C4-2B (cell line): ENCODE measurements around the gene SLCO4A1.

Experiments used
- H3K27ac ChIP-seq: fragments of 450-650 bp; 2 replicates; pipeline ENCODE4 v1.5.1; 2017
- ZFX ChIP-seq: fragments of 450-650 bp; IDR thresholded peaks from 2 replicates; pipeline ENCODE4 v1.6.1; 2017
- TF ChIP-seq, protein P1 (sequence below): fragments of 450-650 bp; conservative IDR thresholded peaks from 2 replicates; pipeline ENCODE4 v1.5.1; 2017; ENCODE audit warnings: mild to moderate bottlenecking

The SLCO4A1 gene

DNA sequence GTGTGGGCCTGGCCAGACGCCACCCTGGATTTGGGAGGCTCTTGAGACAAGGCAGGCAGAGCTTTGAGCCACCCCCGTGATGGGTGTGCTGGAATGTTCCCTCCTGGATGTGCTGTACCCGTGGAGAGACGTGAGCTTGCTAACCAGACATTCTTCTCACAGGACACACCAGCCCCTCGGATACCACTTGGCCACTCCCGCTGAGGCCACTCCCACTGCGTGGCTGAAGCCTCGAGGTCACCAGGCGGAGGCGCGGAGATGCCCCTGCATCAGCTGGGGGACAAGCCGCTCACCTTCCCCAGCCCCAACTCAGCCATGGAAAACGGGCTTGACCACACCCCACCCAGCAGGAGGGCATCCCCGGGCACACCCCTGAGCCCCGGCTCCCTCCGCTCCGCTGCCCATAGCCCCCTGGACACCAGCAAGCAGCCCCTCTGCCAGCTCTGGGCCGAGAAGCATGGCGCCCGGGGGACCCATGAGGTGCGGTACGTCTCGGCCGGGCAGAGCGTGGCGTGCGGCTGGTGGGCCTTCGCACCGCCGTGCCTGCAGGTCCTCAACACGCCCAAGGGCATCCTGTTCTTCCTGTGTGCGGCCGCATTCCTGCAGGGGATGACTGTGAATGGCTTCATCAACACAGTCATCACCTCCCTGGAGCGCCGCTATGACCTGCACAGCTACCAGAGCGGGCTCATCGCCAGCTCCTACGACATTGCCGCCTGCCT, 14.1 kb downstream of the SLCO4A1 start:
- TF ChIP-seq, protein P1, sequence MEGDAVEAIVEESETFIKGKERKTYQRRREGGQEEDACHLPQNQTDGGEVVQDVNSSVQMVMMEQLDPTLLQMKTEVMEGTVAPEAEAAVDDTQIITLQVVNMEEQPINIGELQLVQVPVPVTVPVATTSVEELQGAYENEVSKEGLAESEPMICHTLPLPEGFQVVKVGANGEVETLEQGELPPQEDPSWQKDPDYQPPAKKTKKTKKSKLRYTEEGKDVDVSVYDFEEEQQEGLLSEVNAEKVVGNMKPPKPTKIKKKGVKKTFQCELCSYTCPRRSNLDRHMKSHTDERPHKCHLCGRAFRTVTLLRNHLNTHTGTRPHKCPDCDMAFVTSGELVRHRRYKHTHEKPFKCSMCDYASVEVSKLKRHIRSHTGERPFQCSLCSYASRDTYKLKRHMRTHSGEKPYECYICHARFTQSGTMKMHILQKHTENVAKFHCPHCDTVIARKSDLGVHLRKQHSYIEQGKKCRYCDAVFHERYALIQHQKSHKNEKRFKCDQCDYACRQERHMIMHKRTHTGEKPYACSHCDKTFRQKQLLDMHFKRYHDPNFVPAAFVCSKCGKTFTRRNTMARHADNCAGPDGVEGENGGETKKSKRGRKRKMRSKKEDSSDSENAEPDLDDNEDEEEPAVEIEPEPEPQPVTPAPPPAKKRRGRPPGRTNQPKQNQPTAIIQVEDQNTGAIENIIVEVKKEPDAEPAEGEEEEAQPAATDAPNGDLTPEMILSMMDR = no peak
- TF ChIP-seq ZFX = no peak
- no peak overlapping the region for H3K27ac ChIP-seq

DNA sequence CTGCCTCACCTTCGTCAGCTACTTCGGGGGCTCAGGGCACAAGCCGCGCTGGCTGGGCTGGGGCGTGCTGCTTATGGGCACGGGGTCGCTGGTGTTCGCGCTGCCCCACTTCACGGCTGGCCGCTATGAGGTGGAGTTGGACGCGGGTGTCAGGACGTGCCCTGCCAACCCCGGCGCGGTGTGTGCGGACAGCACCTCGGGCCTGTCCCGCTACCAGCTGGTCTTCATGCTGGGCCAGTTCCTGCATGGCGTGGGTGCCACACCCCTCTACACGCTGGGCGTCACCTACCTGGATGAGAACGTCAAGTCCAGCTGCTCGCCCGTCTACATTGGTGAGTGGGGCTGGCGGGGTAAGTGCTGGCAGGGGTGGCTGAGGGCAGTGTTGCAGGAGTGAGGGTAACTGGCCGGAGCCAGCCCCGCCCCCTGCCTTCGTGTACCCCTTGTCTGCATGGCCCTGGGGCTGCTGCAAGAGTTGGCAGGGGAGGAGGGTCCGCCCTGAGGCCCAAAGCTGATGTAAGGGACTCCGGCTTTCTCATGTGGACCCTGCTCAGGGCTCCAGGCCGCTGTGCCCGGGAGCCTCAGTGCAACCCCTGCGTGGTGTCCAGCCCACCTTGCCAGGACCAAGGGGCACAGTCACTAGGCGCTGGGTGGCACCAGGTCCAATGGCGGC, 14.8 kb downstream of the SLCO4A1 start:
- TF ChIP-seq ZFX = no peak
- TF ChIP-seq, protein P1 = no peak
- no peak overlapping the region for H3K27ac ChIP-seq

DNA sequence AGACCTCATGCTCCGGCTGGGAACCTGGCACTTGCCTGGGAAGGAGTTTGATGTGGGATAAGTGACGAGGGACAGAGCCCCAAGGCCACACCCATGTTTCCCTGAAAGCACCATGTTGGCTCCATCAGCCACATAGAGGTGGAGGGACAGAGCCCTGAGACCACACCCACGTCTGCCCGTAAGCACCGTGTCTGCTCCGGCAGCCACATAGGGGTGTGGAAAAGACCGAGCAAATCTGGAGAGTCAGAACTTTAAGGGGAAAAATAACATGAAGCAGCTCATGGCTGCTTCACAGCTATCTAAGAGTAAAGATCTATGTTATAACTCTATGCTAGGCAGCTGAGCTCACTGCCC, 15.3 kb downstream of the SLCO4A1 start:
- no peak overlapping the region for H3K27ac ChIP-seq
- TF ChIP-seq, protein P1 = no peak
- TF ChIP-seq ZFX = no peak

DNA sequence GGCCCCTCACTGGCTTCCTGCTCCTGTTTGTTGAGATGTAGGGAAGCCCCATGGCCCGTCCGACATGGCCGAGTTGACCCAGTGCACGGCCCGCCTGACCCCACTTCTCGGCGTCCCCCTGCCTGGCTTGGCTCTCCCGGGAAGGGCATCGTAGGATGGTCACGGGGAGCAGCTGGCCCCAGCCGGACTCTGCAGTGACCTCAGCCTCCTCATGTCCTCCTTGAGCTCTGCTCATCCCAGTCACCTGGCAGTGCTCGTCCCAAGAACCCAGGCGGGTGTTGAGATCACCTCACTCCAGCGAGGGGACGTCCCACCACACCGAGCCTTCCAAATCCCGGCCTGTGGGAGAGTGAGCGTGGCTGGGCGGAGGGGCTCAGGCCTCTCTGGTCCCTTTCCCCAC, 15.7 kb downstream of the SLCO4A1 start:
- H3K27ac ChIP-seq = no peak overlapping the region
- TF ChIP-seq, protein P1 = no peak
- TF ChIP-seq ZFX = no peak

DNA sequence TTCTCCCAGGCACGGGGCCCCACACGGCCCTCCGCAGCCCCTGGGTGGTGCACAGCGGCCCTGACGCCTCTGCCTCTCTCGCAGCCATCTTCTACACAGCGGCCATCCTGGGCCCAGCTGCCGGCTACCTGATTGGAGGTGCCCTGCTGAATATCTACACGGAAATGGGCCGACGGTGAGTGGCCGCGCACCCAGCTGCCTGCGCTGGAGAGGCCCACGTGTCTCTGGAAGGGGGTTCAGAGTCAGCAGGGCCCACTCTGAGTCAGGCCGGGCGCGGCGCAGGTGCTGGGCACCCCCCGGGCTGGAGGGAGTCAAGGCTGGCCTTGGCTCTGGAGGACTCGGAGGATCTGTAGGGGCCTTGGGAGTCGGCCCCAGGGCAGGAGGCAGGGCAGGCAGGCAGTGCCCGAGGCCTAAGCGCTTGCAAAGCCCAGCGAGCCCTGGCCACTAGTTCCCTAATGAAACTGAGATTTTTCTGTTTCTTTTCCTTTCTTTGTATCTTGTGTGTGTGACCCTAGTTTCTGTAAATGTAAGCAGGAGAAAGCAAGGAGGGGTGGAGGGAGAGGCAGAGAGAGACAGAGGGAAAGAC, 16.4 kb downstream of the SLCO4A1 start:
- H3K27ac ChIP-seq = no peak overlapping the region

DNA sequence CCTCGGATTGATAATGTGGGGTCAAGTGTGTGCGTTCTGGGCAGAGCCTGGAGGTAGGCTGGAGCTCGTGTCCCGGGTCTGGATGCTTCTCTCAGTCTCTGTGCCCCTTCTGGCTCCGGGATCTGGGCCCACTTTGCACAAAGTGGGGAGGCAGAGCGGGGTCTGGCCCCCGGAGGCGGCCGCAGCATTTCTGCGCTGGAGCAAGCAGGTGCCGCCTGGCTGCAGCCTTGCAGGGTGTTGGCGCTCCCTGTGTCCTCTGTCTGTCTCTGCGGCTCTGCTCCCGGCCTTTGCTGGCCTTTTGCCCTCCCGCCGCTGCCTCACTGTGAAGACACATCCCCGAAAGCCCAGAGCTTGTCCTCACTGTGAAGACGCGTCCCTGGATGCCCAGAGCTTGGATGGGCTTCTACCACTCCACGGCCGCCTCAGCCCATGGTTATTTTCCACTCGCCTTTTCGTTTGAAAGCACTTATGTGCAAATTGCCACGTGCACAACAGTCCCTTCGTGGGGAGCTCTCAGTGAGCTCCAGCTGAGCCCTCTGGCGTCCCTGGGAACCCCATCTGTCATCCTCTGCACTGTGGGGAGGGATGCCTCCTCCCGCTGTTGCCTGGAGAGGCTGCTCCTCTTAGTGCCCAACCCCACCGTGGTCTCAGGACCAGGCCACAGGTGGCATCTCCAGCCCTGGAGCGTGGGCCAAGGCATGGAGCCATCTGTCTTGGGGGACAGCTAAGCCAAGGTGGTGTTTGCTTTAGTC, 17.4 kb downstream of the SLCO4A1 start:
- no peak for TF ChIP-seq ZFX
- TF ChIP-seq, protein P1 = no peak
- H3K27ac ChIP-seq = no peak overlapping the region

More for the DNA sequence above, 16.4 kb downstream of the SLCO4A1 start:
- no peak for TF ChIP-seq ZFX
- TF ChIP-seq, protein P1 = no peak
